Keratinocyte (primary cell): Measurements from ENCODE around the gene DLG4. TPM values are rescaled to one million over a fixed set of nuclear protein-coding genes. Genes with fewer than 3 reads are reported as not detected.

Experiments used
- DNase-seq: peaks from one replicate; pipeline ENCODE4 v3.0.0-alpha.2; 2011; ENCODE audit warnings: low read depth, missing footprints, low spot score
- FAIRE-seq: peaks from 2 replicates; lab custom pipeline; 2011; peaks lifted over from hg19 to GRCh38; lab: Jason Lieb, UNC
- H2AFZ ChIP-seq: 2 replicates; pipeline ENCODE4 v1.6.0; 2012; ENCODE audit warnings: low read length, control low read depth, inconsistent platforms; ENCODE audit not compliant: control insufficient read depth
- H3K27ac ChIP-seq: 2 replicates; pipeline ENCODE4 v1.5.1; 2011; ENCODE audit warnings: low read length; ENCODE audit not compliant: control insufficient read depth, insufficient read depth
- H3K27me3 ChIP-seq: 3 replicates; pipeline ENCODE4 v1.6.0; 2011; ENCODE audit warnings: low read length; ENCODE audit not compliant: control insufficient read depth, insufficient read depth; ENCODE audit errors: extremely low read depth
- H3K36me3 ChIP-seq, 2 experiments: 2 replicates in 1 of 2; 3 replicates in 1 of 2; pipeline ENCODE4 v1.5.1; 2011; ENCODE audit warnings: low read length in 2 of 2, mild to moderate bottlenecking in 1 of 2; ENCODE audit not compliant: control insufficient read depth in 2 of 2, insufficient read depth in 2 of 2; ENCODE audit errors: extremely low read depth in 1 of 2
- H3K4me1 ChIP-seq: 3 replicates; pipeline ENCODE4 v1.5.1; 2011; ENCODE audit warnings: low read length; ENCODE audit not compliant: control insufficient read depth, insufficient read depth; ENCODE audit errors: extremely low read depth
- H3K4me2 ChIP-seq: 3 replicates; pipeline ENCODE4 v1.6.0; 2011; ENCODE audit warnings: low read depth, low read length; ENCODE audit not compliant: control insufficient read depth, insufficient read depth; ENCODE audit errors: extremely low read depth
- H3K4me3 ChIP-seq, 3 experiments: fragments of 200-600 bp in 1 of 3; sonication (generic) in 1 of 3; 2 replicates in 2 of 3; 3 replicates in 1 of 3; pipeline ENCODE4 v1.5.1; 2011 to 2016; ENCODE audit warnings: low read length in 3 of 3, mild to moderate bottlenecking in 3 of 3, control low read depth in 2 of 3, inconsistent platforms in 1 of 3, low read depth in 1 of 3, mixed read lengths in 1 of 3, mixed run types in 1 of 3, moderate library complexity in 1 of 3; ENCODE audit not compliant: control insufficient read depth in 2 of 3, insufficient read depth in 2 of 3; ENCODE audit errors: extremely low read depth in 1 of 3
- H3K79me2 ChIP-seq: 2 replicates; pipeline ENCODE4 v1.6.0; 2012; ENCODE audit warnings: low read length; ENCODE audit not compliant: control insufficient read depth, insufficient read depth
- H3K9ac ChIP-seq: 3 replicates; pipeline ENCODE4 v1.6.0; 2011; ENCODE audit warnings: low read length; ENCODE audit not compliant: control insufficient read depth, insufficient read depth; ENCODE audit errors: extremely low read depth
- H3K9me1 ChIP-seq: 3 replicates; pipeline ENCODE4 v1.6.0; 2011; ENCODE audit warnings: low read length; ENCODE audit not compliant: control insufficient read depth, insufficient read depth; ENCODE audit errors: extremely low read depth
- H3K9me3 ChIP-seq: 2 replicates; pipeline ENCODE4 v1.5.1; 2012; ENCODE audit warnings: low read depth, low read length; ENCODE audit not compliant: control insufficient read depth
- H4K20me1 ChIP-seq: 3 replicates; pipeline ENCODE4 v1.6.0; 2011; ENCODE audit warnings: low read length; ENCODE audit not compliant: control insufficient read depth, insufficient read depth; ENCODE audit errors: extremely low read depth
- EZH2 ChIP-seq: IDR thresholded peaks from one replicate; pipeline ENCODE4 v1.6.1; 2012; ENCODE audit warnings: inconsistent platforms, mild to moderate bottlenecking, low read length, moderate library complexity
- dilution Hi-C: fragments of 300-500 bp; cut with MboI; formaldehyde crosslinking; loops from one replicate; pipeline ENCODE4 v1.7.0; 2020; ENCODE audit warnings: low sequenced_read_pairs; ENCODE audit not compliant: extremely low pct_ligation_motif_present
- polyA plus RNA-seq, 5 experiments: library from polyadenylated mRNA; depleted of rRNA in 3 of 5; stranded (reverse) in 3 of 5; stranded (forward) in 1 of 5; unstranded in 1 of 5; fragments of >200 nt; gene quantifications; 1 replicate in 1 of 5; 2 replicates in 3 of 5; 3 replicates in 1 of 5; pipeline versions ENCODE4 v1.2.1 to v1.2.3, GENCODE V29; 2011 to 2012; ENCODE audit warnings: missing spikeins in 2 of 5, low read depth in 1 of 5, low replicate concordance in 1 of 5
- TF ChIP-seq, protein P1 (sequence below), 3 experiments: IDR thresholded peaks in 1 of 3; conservative IDR thresholded peaks in 1 of 3; optimal IDR thresholded peaks in 1 of 3; 2 replicates in 2 of 3; 3 replicates in 1 of 3; pipeline versions ENCODE3 to v1.5.1; 2011; ENCODE audit warnings: low read length in 3 of 3, mild to moderate bottlenecking in 3 of 3, moderate library complexity in 2 of 3, control low read depth in 1 of 3, inconsistent platforms in 1 of 3; ENCODE audit not compliant: insufficient read depth in 2 of 3; ENCODE audit errors: extremely low read depth in 1 of 3

Gene DLG4
- polyA plus RNA-seq, 1 donor (not counting 4 experiments of a cell fraction or from before 2014, with no cell fraction given): 4.5 TPM

DNA sequence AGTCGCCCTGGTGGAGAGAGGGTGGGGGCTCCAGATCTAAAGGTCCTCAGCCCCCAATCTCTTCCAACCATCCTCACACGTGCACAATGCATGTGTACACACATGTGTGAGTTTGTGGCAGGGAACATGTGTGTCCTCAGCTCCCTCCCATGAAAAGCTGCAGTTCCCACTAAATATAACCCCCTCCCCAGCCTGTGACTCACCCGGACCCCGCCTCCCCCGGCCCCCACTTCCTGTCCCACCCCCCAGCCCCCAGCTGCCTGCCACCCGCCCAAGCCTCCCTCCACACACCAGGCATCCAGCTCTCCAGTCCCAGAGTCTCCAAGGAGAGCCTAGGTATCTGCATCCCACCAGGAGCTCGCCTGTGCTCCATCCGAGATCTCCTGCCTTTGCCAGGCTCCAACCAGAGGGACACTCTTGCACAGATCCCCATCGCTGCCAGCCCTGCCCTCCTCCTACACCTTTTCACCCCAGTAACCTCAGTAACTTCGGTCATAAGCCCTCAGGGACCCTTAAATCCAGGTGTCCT lies 3.9 kb downstream of the DLG4 start:
- H4K20me1 ChIP-seq: peaks cover 3% of the 10 kb centered on the region
- peak overlapping the region in 1 of 3 experiments; percentile 1 for H3K4me3 ChIP-seq
- peak overlapping the region; percentile 35 for H3K4me2 ChIP-seq
- H3K9me3 ChIP-seq: no peaks in the 10 kb centered on the region
- DNase-seq (no peak), FAIRE-seq (no peak)
- H3K27ac ChIP-seq: no peak overlapping the region
- no peaks in the 10 kb centered on the region for H3K9me1 ChIP-seq
- peaks cover 10% of the 10 kb centered on the region for H3K27me3 ChIP-seq
- dilution Hi-C loops: no loop called here
- peaks cover 28% of the 10 kb centered on the region for H3K4me1 ChIP-seq
- peaks cover 6% of the 10 kb centered on the region for H3K79me2 ChIP-seq
- no peak overlapping the region for H2AFZ ChIP-seq
- H3K9ac ChIP-seq: no peak overlapping the region
- no peak for TF ChIP-seq EZH2
- TF ChIP-seq, protein P1, sequence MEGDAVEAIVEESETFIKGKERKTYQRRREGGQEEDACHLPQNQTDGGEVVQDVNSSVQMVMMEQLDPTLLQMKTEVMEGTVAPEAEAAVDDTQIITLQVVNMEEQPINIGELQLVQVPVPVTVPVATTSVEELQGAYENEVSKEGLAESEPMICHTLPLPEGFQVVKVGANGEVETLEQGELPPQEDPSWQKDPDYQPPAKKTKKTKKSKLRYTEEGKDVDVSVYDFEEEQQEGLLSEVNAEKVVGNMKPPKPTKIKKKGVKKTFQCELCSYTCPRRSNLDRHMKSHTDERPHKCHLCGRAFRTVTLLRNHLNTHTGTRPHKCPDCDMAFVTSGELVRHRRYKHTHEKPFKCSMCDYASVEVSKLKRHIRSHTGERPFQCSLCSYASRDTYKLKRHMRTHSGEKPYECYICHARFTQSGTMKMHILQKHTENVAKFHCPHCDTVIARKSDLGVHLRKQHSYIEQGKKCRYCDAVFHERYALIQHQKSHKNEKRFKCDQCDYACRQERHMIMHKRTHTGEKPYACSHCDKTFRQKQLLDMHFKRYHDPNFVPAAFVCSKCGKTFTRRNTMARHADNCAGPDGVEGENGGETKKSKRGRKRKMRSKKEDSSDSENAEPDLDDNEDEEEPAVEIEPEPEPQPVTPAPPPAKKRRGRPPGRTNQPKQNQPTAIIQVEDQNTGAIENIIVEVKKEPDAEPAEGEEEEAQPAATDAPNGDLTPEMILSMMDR (optimal IDR thresholded peaks at IDR 0.05 in 1 of 3, IDR thresholded peaks at IDR 0.05 in 1 of 3, conservative IDR thresholded peaks at IDR 0.05 in 1 of 3; ENCODE audit: extremely low read depth in 1 of 3, insufficient read depth in 2 of 3, low read length in 3 of 3): no peak
- H3K36me3 ChIP-seq: no peaks in the 10 kb centered on the region

DNA sequence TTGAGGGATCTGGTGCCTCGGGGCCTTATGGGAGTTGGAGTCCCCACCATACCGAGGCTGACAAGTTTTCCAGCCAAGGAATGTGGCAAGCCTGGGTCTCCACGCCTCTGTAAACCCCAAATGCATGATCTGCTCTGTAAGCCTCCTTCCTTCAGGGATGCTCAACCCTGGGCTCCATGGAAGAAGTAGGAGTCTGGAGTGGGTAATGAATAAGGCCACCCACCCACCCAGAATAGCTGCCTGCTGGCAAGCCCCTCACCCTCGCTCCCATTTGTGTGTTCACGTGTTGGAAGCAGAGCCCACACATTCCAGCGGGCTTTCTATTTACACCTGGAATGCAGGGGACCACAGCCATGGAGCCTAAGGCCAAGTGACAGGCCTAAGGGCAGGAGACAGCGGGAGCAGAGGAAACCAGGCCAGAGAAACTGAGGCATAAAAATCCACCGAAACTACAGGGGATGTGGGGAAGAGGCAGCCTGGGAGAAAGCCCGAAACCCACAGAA lies 4.4 kb downstream of the DLG4 start:
- peaks cover 24% of the 10 kb centered on the region for H3K4me1 ChIP-seq
- dilution Hi-C loops: no loop called here
- TF ChIP-seq, protein P1 (optimal IDR thresholded peaks at IDR 0.05 in 1 of 3, IDR thresholded peaks at IDR 0.05 in 1 of 3, conservative IDR thresholded peaks at IDR 0.05 in 1 of 3; ENCODE audit: extremely low read depth in 1 of 3, insufficient read depth in 2 of 3, low read length in 3 of 3): no peak
- no peak for TF ChIP-seq EZH2
- peak; percentile 92 for FAIRE-seq
- H3K27me3 ChIP-seq: peaks cover 10% of the 10 kb centered on the region
- peaks cover 3% of the 10 kb centered on the region for H4K20me1 ChIP-seq
- H3K79me2 ChIP-seq: peaks cover 6% of the 10 kb centered on the region
- no peak for DNase-seq
- no peak overlapping the region for H3K27ac ChIP-seq
- no peak overlapping the region for H3K9ac ChIP-seq
- no peak overlapping the region for H2AFZ ChIP-seq
- H3K4me3 ChIP-seq: no peak overlapping the region
- H3K4me2 ChIP-seq: peak overlapping the region; percentile 63
- no peaks in the 10 kb centered on the region for H3K9me3 ChIP-seq
- H3K36me3 ChIP-seq: no peaks in the 10 kb centered on the region
- no peaks in the 10 kb centered on the region for H3K9me1 ChIP-seq
